Panc1 (cell line): ENCODE data around the gene RPS27L.

Source experiments
- POLR2AphosphoS5 ChIP-seq: IDR thresholded peaks from 2 replicates; pipeline ENCODE4 v1.6.1; 2012; ENCODE audit warnings: mild to moderate bottlenecking, low read depth, low read length, moderate library complexity
- SIN3A ChIP-seq: IDR thresholded peaks from 2 replicates; pipeline ENCODE4 v1.6.1; 2012; ENCODE audit warnings: low read depth, mild to moderate bottlenecking, low read length, moderate library complexity, borderline replicate concordance; ENCODE audit not compliant: insufficient read depth
- TCF7L2 ChIP-seq: IDR thresholded peaks from 2 replicates; pipeline ENCODE4 v1.6.1; 2011; ENCODE audit warnings: mild to moderate bottlenecking, low read depth, low read length, inconsistent platforms
- TF ChIP-seq, protein P1 (sequence below): fragments of 450-650 bp; IDR thresholded peaks from 2 replicates; pipeline ENCODE4 v1.5.1; 2017; ENCODE audit warnings: mild to moderate bottlenecking
- TF ChIP-seq, protein P2 (sequence below), 2 experiments: IDR thresholded peaks; 2 replicates each; pipeline ENCODE4 v1.6.1; 2011 to 2012; ENCODE audit warnings: low read depth in 2 of 2, control low read depth in 1 of 2, low read length in 1 of 2, mild to moderate bottlenecking in 1 of 2, moderate library complexity in 1 of 2; ENCODE audit not compliant: insufficient read depth in 1 of 2

GRCh38 chr15:63188926-63189871 lies 31.9 kb upstream of the RPS27L start, which contains the start of gene RAB8B:
- TF ChIP-seq, protein P1, sequence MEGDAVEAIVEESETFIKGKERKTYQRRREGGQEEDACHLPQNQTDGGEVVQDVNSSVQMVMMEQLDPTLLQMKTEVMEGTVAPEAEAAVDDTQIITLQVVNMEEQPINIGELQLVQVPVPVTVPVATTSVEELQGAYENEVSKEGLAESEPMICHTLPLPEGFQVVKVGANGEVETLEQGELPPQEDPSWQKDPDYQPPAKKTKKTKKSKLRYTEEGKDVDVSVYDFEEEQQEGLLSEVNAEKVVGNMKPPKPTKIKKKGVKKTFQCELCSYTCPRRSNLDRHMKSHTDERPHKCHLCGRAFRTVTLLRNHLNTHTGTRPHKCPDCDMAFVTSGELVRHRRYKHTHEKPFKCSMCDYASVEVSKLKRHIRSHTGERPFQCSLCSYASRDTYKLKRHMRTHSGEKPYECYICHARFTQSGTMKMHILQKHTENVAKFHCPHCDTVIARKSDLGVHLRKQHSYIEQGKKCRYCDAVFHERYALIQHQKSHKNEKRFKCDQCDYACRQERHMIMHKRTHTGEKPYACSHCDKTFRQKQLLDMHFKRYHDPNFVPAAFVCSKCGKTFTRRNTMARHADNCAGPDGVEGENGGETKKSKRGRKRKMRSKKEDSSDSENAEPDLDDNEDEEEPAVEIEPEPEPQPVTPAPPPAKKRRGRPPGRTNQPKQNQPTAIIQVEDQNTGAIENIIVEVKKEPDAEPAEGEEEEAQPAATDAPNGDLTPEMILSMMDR: no peak
- TF ChIP-seq, protein P2, sequence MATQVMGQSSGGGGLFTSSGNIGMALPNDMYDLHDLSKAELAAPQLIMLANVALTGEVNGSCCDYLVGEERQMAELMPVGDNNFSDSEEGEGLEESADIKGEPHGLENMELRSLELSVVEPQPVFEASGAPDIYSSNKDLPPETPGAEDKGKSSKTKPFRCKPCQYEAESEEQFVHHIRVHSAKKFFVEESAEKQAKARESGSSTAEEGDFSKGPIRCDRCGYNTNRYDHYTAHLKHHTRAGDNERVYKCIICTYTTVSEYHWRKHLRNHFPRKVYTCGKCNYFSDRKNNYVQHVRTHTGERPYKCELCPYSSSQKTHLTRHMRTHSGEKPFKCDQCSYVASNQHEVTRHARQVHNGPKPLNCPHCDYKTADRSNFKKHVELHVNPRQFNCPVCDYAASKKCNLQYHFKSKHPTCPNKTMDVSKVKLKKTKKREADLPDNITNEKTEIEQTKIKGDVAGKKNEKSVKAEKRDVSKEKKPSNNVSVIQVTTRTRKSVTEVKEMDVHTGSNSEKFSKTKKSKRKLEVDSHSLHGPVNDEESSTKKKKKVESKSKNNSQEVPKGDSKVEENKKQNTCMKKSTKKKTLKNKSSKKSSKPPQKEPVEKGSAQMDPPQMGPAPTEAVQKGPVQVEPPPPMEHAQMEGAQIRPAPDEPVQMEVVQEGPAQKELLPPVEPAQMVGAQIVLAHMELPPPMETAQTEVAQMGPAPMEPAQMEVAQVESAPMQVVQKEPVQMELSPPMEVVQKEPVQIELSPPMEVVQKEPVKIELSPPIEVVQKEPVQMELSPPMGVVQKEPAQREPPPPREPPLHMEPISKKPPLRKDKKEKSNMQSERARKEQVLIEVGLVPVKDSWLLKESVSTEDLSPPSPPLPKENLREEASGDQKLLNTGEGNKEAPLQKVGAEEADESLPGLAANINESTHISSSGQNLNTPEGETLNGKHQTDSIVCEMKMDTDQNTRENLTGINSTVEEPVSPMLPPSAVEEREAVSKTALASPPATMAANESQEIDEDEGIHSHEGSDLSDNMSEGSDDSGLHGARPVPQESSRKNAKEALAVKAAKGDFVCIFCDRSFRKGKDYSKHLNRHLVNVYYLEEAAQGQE (IDR thresholded peaks at IDR 0.05; ENCODE audit: insufficient read depth in 1 of 2, low read depth in 2 of 2, low read length in 1 of 2): no peak
- TF ChIP-seq POLR2AphosphoS5 (peak; percentile 30; the same call in 1 of the 2 replicates), SIN3A (peak; percentile 75; the same call in 1 of the 2 replicates), TCF7L2 (no peak)
